Loucy (cell line): Measurements from ENCODE around the gene MVP.

Source experiments
- CTCF ChIP-seq: fragments of 200-600 bp; sonication (generic); conservative IDR thresholded peaks from 2 replicates; pipeline ENCODE4 v1.5.1; 2014; ENCODE audit warnings: mild to moderate bottlenecking, antibody characterized with exemption, low read length
- EZH2phosphoT487 ChIP-seq: fragments of 200-600 bp; IDR thresholded peaks from 2 replicates; pipeline ENCODE4 v1.6.1; 2018; ENCODE audit warnings: antibody characterized with exemption, mild to moderate bottlenecking, moderate library complexity, borderline replicate concordance

DNA sequence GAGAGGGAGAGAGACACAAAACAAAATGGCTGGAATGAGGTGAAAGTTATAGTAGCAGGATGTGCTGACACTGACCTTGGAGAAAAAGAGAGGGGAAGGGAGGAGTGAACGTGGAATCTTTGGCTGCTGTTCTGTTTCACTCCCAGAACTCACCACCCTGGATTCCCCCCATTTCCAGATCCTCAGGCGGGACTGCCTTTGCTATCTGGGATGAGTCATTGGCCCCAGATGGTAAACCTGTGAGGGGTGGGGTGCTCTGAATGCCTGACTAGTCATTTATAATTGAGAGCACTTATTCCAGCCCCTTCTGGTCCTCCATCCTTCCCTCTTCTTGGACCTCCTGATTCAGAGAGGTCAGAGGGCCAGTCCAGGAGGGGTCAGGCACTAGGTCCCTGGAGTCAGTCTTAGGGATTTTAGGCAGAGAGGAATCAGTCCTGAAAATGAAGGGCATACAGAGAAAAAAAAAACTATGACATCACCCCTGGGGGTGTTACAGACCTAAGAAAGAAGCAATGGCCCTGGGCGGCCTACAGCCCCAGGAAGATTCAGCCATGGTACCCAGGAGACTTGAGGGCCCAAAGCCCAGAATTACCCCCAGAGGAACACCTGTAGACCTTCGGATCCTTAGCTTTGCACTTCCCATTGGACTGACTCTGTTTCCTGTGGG, 44.4 kb upstream of the MVP start:
- TF ChIP-seq CTCF (no peak), EZH2phosphoT487 (no peak)
